GM18519 (cell line): ENCODE results near the gene TBC1D8.

Source experiments
- ATAC-seq: cut with Tn5 transposase; IDR thresholded peaks from one replicate; pipeline ENCODE4 v1.9.1; 2021; ENCODE audit warnings: mild to moderate bottlenecking, moderate library complexity; ENCODE audit not compliant: unreplicated experiment, low FRiP score

Gene TBC1D8

DNA sequence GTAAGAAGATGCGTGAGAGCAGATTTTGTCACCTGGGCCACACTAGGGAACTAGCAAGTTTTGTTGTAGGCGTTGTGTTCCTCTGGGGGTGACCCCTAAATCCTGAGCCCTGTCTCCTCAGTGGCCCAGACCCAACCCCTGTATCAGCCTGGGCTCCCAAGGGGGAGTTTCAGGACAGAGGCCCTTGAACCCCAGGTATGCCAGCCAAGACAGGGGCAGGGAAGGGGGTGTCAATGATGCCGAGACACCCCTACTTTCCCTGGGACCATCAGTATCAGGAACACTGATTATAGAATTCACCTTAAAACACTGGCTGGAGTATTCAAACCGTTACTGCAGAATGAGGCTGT, 188.2 kb downstream of the TBC1D8 start:
- no peak for ATAC-seq

DNA sequence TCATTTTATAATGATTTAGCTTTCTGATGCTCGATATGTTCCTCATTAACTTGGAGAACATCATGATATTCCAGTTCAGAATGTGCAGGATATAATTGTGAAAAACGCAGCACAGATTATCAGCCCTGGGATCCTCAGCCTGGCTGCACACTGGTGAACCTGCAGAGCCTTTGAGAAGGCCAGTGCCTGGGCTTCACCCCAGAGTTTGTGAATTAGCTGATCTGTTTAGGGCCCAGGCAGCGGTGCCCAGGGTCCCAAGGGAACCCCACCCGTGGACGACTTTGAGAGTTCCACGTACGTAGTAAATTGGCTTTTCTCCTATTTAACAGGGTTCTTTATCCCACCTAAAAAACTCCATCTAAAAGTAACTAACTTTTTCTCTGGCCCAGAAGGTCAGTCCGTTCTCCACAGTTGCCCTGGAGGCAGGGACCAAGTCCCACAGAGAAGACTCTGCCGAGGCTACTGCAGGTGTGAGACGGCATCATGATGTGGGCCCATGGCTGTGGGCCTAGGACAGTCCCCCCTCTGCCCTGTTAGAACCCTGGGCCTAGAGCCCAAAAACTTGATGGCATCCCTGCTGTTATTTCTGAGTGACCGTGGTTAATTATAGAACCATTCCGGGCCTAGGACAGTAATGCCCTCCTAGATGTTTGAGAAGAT, 188.7 kb downstream of the TBC1D8 start:
- ATAC-seq: no peak

DNA sequence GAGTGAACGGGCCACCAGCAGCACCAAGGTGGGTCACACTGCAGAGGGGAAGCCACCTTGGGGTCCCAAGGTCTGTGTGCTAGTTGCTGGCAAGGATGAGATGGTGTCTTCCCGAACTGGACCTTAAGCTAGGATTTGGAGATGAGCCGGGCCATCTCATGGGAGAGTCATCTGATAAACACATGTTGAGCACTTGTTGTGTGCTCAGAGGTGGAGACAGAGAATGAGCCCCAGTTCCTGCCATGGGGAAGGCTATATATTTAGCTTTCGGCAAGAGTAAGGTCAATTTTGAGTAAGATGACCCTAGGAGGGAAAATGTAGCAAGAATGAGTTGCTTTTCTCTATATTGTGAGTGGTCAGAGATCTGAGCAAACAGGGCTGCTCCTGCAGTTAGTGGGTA, 190.5 kb downstream of the TBC1D8 start:
- no peak for ATAC-seq

- ATAC-seq: no peak
Observed at GRCh38 chr2:100959225-100959880, 191.8 kb downstream of the TBC1D8 start.

- ATAC-seq: no peak
Observed at GRCh38 chr2:100957996-100958653, 193.1 kb downstream of the TBC1D8 start.
